ENCODE results near the gene TMOD2.

The TMOD2 gene

DNA sequence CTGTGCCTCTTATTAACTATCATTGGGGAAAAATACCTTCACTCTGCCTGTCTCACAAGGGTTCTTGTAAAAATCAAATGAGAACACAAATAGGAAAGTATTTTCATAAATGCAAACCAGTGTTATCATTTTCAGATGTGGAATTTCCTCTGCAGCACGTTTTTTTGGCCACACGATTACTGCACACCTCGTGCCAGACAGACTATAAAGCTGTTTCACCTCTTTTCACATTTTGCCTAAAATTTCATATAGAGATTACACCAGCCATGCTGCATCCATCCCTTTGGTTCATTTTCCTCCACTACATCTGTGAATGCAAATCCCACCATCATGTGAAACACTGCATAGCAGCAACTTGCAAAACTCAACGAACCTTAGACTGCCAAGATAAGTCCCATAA is 1.2 kb upstream of the TMOD2 start:
- Histone ChIP-seq H4K20me1 (ENCODE audit: insufficient read depth, low read length) (no peaks in the 10 kb centered on the region), H3K27ac (ENCODE audit: low read length) (no peak overlapping the region), H3K27me3 (replicated peaks; ENCODE audit: insufficient read depth, low read length) (peaks cover 27% of the 10 kb centered on the region), H3K9me3 (replicated peaks; ENCODE audit: insufficient read depth, low read length) (no peaks in the 10 kb centered on the region), H3K4me1 (ENCODE audit: low read length) (no peaks in the 10 kb centered on the region), H2AFZ (ENCODE audit: low read length) (no peak overlapping the region), H3K9me2 (replicated peaks; ENCODE audit: insufficient read depth, low read length) (no peaks in the 10 kb centered on the region), H3F3A (ENCODE audit: insufficient read depth, low read length) (no peaks in the 10 kb centered on the region), H3K36me3 (replicated peaks; ENCODE audit: insufficient read depth, low read length) (no peaks in the 10 kb centered on the region), H3K4me3 (ENCODE audit: low read length) (no peak overlapping the region), H3K4me2 (ENCODE audit: low read depth, low read length) (no peak overlapping the region), H3K79me2 (ENCODE audit: low read length) (no peaks in the 10 kb centered on the region), H3K9ac (ENCODE audit: low read length) (no peak overlapping the region)
- no peak for TF ChIP-seq EZH2 (optimal IDR thresholded peaks at IDR 0.05; ENCODE audit: low read depth, low read length)
- no peak for TF ChIP-seq EZH2phosphoT487 (IDR thresholded peaks at IDR 0.05; ENCODE audit: low read length)
- no peak for TF ChIP-seq CTCF (IDR thresholded peaks at IDR 0.05; ENCODE audit: low read length)
- DNase-seq, result no peak

DNA sequence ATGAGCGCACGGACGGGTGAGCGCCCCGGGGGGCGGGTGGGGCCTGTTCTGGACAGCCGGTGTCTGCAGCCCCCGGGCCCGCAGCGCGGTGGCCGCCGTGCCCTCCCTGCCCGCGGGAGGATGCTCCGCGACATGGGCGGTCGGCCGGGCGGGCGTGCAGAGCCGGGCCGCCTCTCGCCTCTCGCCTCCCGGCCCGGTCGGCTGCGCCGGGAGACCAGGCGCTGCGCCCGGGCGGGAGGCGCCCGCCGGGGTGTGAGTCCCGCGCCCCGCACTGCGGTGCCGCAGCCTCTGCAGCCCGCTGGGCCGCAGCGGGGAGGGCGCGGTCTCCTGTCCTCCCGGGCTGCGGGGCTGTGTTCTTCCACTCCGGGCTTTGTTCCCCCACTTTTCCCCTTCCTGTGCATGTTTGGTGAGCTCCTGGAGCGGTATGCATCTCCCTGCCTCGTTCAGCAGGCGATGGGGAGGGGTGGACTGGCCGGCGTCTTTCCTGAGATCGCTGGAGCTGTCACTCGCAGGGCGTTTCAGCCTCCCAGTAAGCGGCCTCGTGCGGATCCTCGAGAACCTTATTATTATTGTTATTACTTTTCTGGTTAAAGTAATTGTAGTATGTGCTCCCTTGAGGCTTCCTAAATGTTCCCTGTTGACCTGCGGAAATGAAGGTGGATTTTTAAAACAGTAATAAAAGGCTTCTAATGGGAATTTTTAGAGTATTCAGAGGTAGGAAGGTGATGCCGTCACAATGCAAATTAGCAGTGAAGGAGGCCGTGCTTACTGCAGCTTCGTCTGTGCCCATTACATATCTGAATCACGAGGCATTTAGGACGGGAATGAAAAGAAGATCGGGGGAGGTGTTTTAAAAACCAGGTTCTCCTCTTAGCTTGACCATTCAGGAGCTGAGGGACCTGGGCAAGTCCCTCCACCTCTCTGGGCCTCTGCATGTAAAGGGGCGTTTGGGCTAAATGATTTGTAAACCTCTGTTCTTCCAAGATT is 593 bp downstream of the TMOD2 start:
- Histone ChIP-seq H3K36me3 (replicated peaks; ENCODE audit: insufficient read depth, low read length) (no peaks in the 10 kb centered on the region), H3K4me2 (ENCODE audit: low read depth, low read length) (peak overlapping the region; percentile 66), H3K4me3 (ENCODE audit: low read length) (peak overlapping the region; percentile 71), H3K9me2 (replicated peaks; ENCODE audit: insufficient read depth, low read length) (no peaks in the 10 kb centered on the region), H3K27me3 (replicated peaks; ENCODE audit: insufficient read depth, low read length) (peaks cover 27% of the 10 kb centered on the region), H3K9me3 (replicated peaks; ENCODE audit: insufficient read depth, low read length) (no peaks in the 10 kb centered on the region), H3K79me2 (ENCODE audit: low read length) (no peaks in the 10 kb centered on the region), H2AFZ (ENCODE audit: low read length) (peak overlapping the region; percentile 78), H3F3A (ENCODE audit: insufficient read depth, low read length) (no peaks in the 10 kb centered on the region), H3K27ac (ENCODE audit: low read length) (no peak overlapping the region), H4K20me1 (ENCODE audit: insufficient read depth, low read length) (no peaks in the 10 kb centered on the region), H3K4me1 (ENCODE audit: low read length) (no peaks in the 10 kb centered on the region), H3K9ac (ENCODE audit: low read length) (no peak overlapping the region; the same call in 1 of the 2 replicates)
- peak; percentile 29 for DNase-seq
- TF ChIP-seq CTCF (IDR thresholded peaks at IDR 0.05; ENCODE audit: low read length) (no peak), EZH2 (optimal IDR thresholded peaks at IDR 0.05; ENCODE audit: low read depth, low read length) (no peak), EZH2phosphoT487 (IDR thresholded peaks at IDR 0.05; ENCODE audit: low read length) (no peak)

- no peaks in the 10 kb centered on the region for H4K20me1 ChIP-seq (ENCODE audit: insufficient read depth, low read length)
- no peak overlapping the region for H3K4me3 ChIP-seq (ENCODE audit: low read length)
- peaks cover 27% of the 10 kb centered on the region for H3K27me3 ChIP-seq (replicated peaks; ENCODE audit: insufficient read depth, low read length)
- no peaks in the 10 kb centered on the region for H3F3A ChIP-seq (ENCODE audit: insufficient read depth, low read length)
- TF ChIP-seq EZH2 (optimal IDR thresholded peaks at IDR 0.05; ENCODE audit: low read depth, low read length) (no peak), EZH2phosphoT487 (IDR thresholded peaks at IDR 0.05; ENCODE audit: low read length) (no peak), CTCF (IDR thresholded peaks at IDR 0.05; ENCODE audit: low read length) (no peak)
- H3K4me2 ChIP-seq (ENCODE audit: low read depth, low read length), result no peak overlapping the region
- no peaks in the 10 kb centered on the region for H3K36me3 ChIP-seq (replicated peaks; ENCODE audit: insufficient read depth, low read length)
- no peak overlapping the region for H3K27ac ChIP-seq (ENCODE audit: low read length)
- H2AFZ ChIP-seq (ENCODE audit: low read length), result no peak overlapping the region
- no peak overlapping the region for H3K9ac ChIP-seq (ENCODE audit: low read length)
- DNase-seq, result no peak
- H3K4me1 ChIP-seq (ENCODE audit: low read length), result no peaks in the 10 kb centered on the region
- H3K79me2 ChIP-seq (ENCODE audit: low read length), result no peaks in the 10 kb centered on the region
- H3K9me3 ChIP-seq (replicated peaks; ENCODE audit: insufficient read depth, low read length), result no peaks in the 10 kb centered on the region
- no peaks in the 10 kb centered on the region for H3K9me2 ChIP-seq (replicated peaks; ENCODE audit: insufficient read depth, low read length)
Measured at GRCh38 chr15:51752888-51753287, 1.5 kb downstream of the TMOD2 start.

Data from MM.1S (cell line).